ENCODE data around the gene PRKG1.

The PRKG1 gene

DNA sequence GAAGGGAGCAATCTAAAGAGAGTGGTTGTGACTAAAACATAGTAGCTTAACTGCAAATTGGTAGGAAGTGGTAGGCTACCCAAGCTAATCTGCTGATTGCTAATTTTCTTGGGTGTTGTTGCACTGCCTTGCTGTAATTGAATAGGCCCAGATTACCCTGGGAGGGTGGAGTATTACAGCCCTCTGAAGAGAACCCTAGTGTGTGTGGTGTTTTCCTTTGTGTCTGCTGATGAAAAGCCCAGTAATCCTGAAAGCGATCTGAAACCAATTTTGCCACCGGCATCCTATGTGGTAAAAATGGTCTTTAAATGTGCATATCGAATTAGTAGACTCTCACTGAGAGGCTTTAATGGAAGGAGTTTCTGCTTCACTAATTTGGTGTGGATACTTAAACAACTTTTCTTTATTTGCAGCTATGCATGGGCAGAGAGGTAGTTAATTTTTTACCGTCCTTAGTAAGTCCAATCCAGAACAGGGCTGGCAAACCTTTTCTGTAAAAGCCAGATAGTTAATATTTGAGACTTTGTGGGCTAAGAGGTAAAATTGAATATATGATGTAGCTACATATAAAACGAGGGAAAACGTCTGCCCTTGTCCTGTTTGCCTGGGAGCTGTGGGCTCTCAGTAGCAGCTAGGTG, 532.7 kb downstream of the PRKG1 start:
- no peaks in the 10 kb centered on the region for H3K27me3 ChIP-seq (replicated peaks in 2 of 5; ENCODE audit: control insufficient read depth in 4 of 5, insufficient read depth in 5 of 5, low read length in 4 of 5)
- no peaks in the 10 kb centered on the region for H3K36me3 ChIP-seq (ENCODE audit: control insufficient read depth in 4 of 4, insufficient read depth in 4 of 4, low read length in 3 of 4)
- WGBS (ENCODE audit: insufficient coverage) = 100% methylated on average over 6 of the region's 6 CpGs
- no peak for DNase-seq
- POLR2A ChIA-PET = no interaction called here
- no peak overlapping the region for H3K4me3 ChIP-seq (ENCODE audit: control insufficient read depth in 1 of 7, extremely low read depth in 1 of 7, insufficient read depth in 4 of 7, low read depth in 2 of 7, low read length in 6 of 7)
- no peak overlapping the region for H3K27ac ChIP-seq (ENCODE audit: insufficient read depth in 1 of 2, low read depth in 1 of 2, low read length in 2 of 2, poor library complexity in 1 of 2, severe bottlenecking in 2 of 2)
- H3K9me3 ChIP-seq (ENCODE audit: control extremely low read depth in 1 of 5, control insufficient read depth in 4 of 5, insufficient read depth in 2 of 5, low read depth in 1 of 5, low read length in 4 of 5) = peaks cover 0 to 1% (median 0%) of the 10 kb centered on the region in 5 experiments
- no peaks in the 10 kb centered on the region for H3K4me1 ChIP-seq (ENCODE audit: control extremely low read depth in 1 of 4, control insufficient read depth in 4 of 4, insufficient read depth in 4 of 4, low read length in 3 of 4)
- CTCF ChIA-PET = interaction anchor here (0.6 kb wide), 1 partner anchor 846 kb away, joined by 3 read pairs; no protein-coding TSS in a partner anchor

DNA sequence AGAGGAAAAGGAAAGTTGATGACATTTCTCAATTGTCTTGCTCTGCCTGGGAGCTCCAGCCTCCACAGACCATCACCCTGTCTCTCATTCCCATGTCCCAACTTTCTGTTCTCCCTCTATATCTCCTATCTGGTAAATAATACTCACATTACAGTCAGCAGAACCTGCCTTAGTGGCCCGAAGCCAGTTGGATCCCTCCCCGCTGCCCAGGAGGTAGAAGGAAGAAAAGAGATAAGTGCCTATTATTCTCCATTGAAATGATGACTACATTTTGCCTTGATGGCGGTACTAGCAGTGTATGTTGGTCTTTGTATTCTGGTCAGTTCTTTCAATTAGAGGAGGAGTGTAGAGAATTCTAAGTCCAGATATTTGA, 533.2 kb downstream of the PRKG1 start:
- DNase-seq = no peak
- no peaks in the 10 kb centered on the region for H3K4me1 ChIP-seq (ENCODE audit: control extremely low read depth in 1 of 4, control insufficient read depth in 4 of 4, insufficient read depth in 4 of 4, low read length in 3 of 4)
- WGBS (ENCODE audit: insufficient coverage) = no CpG with 5 or more reads among the region's 3 CpGs
- H3K4me3 ChIP-seq (ENCODE audit: control insufficient read depth in 1 of 7, extremely low read depth in 1 of 7, insufficient read depth in 4 of 7, low read depth in 2 of 7, low read length in 6 of 7) = no peak overlapping the region
- POLR2A ChIA-PET = no interaction called here
- H3K9me3 ChIP-seq (ENCODE audit: control extremely low read depth in 1 of 5, control insufficient read depth in 4 of 5, insufficient read depth in 2 of 5, low read depth in 1 of 5, low read length in 4 of 5) = peaks cover 0 to 1% (median 0%) of the 10 kb centered on the region in 5 experiments
- H3K27me3 ChIP-seq (replicated peaks in 2 of 5; ENCODE audit: control insufficient read depth in 4 of 5, insufficient read depth in 5 of 5, low read length in 4 of 5) = no peaks in the 10 kb centered on the region
- no peak overlapping the region for H3K27ac ChIP-seq (ENCODE audit: insufficient read depth in 1 of 2, low read depth in 1 of 2, low read length in 2 of 2, poor library complexity in 1 of 2, severe bottlenecking in 2 of 2)
- H3K36me3 ChIP-seq (ENCODE audit: control insufficient read depth in 4 of 4, insufficient read depth in 4 of 4, low read length in 3 of 4) = no peaks in the 10 kb centered on the region
- CTCF ChIA-PET = interaction anchor here (0.6 kb wide), 1 partner anchor 845 kb away, joined by 3 read pairs; no protein-coding TSS in a partner anchor

DNA sequence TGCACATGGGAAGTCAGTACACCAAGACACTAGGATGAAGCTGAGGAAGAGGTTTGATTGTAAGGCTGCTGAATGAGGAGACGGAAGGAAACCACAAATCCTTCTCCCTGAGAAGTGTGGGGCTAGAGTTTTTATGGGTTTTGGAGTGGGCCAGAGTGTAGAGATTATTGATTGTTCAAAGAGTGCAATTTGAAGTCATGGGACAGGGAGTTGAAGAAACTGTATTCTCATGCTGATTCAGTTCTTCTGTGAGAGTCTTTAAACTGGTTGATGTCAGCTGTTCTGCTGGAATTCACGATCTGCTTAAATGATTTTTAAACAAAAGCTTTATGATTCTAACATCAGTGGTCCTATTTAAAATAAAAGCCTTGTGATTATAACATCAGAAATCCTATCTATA, 533.9 kb downstream of the PRKG1 start:
- Histone ChIP-seq H3K9me3 (ENCODE audit: control extremely low read depth in 1 of 5, control insufficient read depth in 4 of 5, insufficient read depth in 2 of 5, low read depth in 1 of 5, low read length in 4 of 5) (peaks cover 0 to 1% (median 0%) of the 10 kb centered on the region in 5 experiments), H3K4me3 (ENCODE audit: control insufficient read depth in 1 of 7, extremely low read depth in 1 of 7, insufficient read depth in 4 of 7, low read depth in 2 of 7, low read length in 6 of 7) (no peak overlapping the region), H3K27ac (ENCODE audit: insufficient read depth in 1 of 2, low read depth in 1 of 2, low read length in 2 of 2, poor library complexity in 1 of 2, severe bottlenecking in 2 of 2) (no peak overlapping the region), H3K27me3 (replicated peaks in 2 of 5; ENCODE audit: control insufficient read depth in 4 of 5, insufficient read depth in 5 of 5, low read length in 4 of 5) (no peaks in the 10 kb centered on the region), H3K36me3 (ENCODE audit: control insufficient read depth in 4 of 4, insufficient read depth in 4 of 4, low read length in 3 of 4) (no peaks in the 10 kb centered on the region), H3K4me1 (ENCODE audit: control extremely low read depth in 1 of 4, control insufficient read depth in 4 of 4, insufficient read depth in 4 of 4, low read length in 3 of 4) (no peaks in the 10 kb centered on the region)
- ChIA-PET CTCF (no interaction called here), POLR2A (no interaction called here)
- WGBS (ENCODE audit: insufficient coverage) = 100% methylated on average over 1 of the region's 2 CpGs
- DNase-seq = no peak

DNA sequence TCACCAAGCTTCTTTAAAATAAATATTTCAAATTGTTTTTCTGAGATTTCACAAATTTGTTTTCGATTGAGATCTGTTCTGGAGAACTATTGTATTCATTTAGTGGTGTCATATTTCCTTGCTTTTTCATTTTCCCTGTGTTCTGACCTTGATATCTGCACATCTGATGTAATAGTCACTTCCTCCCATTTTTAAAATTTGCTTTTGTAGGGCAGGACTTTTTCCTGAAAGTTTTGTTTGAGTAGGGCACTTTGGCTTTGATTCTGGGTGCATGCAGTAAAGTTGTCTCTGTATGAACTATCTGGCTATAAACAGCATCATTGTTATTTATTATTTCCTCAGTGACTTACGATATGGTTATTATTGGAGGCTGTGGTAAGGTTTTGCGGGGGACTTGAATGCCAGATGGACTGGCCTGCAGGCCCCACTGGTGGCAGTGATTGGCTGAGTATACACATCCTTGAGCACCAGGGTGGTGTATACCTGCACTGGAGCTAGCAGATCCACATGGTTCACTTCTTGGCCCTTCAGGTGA, 541.5 kb downstream of the PRKG1 start:
- POLR2A ChIA-PET = no interaction called here
- Histone ChIP-seq H3K27ac (ENCODE audit: insufficient read depth in 1 of 2, low read depth in 1 of 2, low read length in 2 of 2, poor library complexity in 1 of 2, severe bottlenecking in 2 of 2) (no peak overlapping the region), H3K27me3 (replicated peaks in 2 of 5; ENCODE audit: control insufficient read depth in 4 of 5, insufficient read depth in 5 of 5, low read length in 4 of 5) (no peaks in the 10 kb centered on the region), H3K36me3 (ENCODE audit: control insufficient read depth in 4 of 4, insufficient read depth in 4 of 4, low read length in 3 of 4) (no peaks in the 10 kb centered on the region), H3K4me1 (ENCODE audit: control extremely low read depth in 1 of 4, control insufficient read depth in 4 of 4, insufficient read depth in 4 of 4, low read length in 3 of 4) (no peaks in the 10 kb centered on the region), H3K4me3 (ENCODE audit: control insufficient read depth in 1 of 7, extremely low read depth in 1 of 7, insufficient read depth in 4 of 7, low read depth in 2 of 7, low read length in 6 of 7) (no peak overlapping the region), H3K9me3 (ENCODE audit: control extremely low read depth in 1 of 5, control insufficient read depth in 4 of 5, insufficient read depth in 2 of 5, low read depth in 1 of 5, low read length in 4 of 5) (peaks cover 0 to 8% (median 2%) of the 10 kb centered on the region in 5 experiments)
- CTCF ChIA-PET = no interaction called here
- DNase-seq = no peak
- WGBS (ENCODE audit: insufficient coverage) = 100% methylated on average over 1 of the region's 3 CpGs

DNA sequence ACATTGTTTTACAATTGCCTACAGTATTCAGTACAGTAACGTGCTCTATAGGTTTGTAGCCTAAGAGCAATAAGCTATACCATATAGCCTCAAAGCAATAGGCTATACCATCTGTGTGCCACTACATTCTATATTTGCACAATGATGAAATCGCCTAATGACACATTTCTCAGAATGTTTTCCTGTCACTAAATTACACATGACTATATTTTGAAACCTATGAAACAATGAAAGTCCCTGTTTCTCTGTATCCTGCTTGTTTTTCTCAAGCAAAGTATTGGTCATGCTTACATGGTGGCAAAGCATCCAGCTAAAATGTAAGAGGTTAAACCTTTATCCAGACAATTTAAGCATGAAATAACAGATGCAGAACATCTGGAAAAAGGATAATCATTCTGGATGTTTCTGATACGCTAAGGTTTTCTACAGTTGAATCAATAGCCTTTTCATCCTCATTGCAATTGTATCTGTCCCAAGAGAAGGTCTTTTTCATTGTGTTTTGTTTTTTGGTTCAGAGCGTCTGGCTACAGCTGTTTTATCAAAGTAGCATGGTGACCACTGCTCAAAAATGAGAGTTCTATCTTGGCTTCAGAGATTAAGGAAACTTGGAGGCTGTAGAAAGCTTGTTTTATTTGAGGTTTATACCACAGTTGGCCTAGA, 543.4 kb downstream of the PRKG1 start:
- 100% methylated on average over 3 of the region's 4 CpGs for WGBS (ENCODE audit: insufficient coverage)
- Histone ChIP-seq H3K9me3 (ENCODE audit: control extremely low read depth in 1 of 5, control insufficient read depth in 4 of 5, insufficient read depth in 2 of 5, low read depth in 1 of 5, low read length in 4 of 5) (peaks cover 0 to 8% (median 2%) of the 10 kb centered on the region in 5 experiments), H3K4me3 (ENCODE audit: control insufficient read depth in 1 of 7, extremely low read depth in 1 of 7, insufficient read depth in 4 of 7, low read depth in 2 of 7, low read length in 6 of 7) (no peak overlapping the region), H3K27me3 (replicated peaks in 2 of 5; ENCODE audit: control insufficient read depth in 4 of 5, insufficient read depth in 5 of 5, low read length in 4 of 5) (no peaks in the 10 kb centered on the region), H3K36me3 (ENCODE audit: control insufficient read depth in 4 of 4, insufficient read depth in 4 of 4, low read length in 3 of 4) (no peaks in the 10 kb centered on the region), H3K27ac (ENCODE audit: insufficient read depth in 1 of 2, low read depth in 1 of 2, low read length in 2 of 2, poor library complexity in 1 of 2, severe bottlenecking in 2 of 2) (no peak overlapping the region), H3K4me1 (ENCODE audit: control extremely low read depth in 1 of 4, control insufficient read depth in 4 of 4, insufficient read depth in 4 of 4, low read length in 3 of 4) (no peaks in the 10 kb centered on the region)
- ChIA-PET POLR2A (no interaction called here), CTCF (no interaction called here)
- no peak for DNase-seq

DNA sequence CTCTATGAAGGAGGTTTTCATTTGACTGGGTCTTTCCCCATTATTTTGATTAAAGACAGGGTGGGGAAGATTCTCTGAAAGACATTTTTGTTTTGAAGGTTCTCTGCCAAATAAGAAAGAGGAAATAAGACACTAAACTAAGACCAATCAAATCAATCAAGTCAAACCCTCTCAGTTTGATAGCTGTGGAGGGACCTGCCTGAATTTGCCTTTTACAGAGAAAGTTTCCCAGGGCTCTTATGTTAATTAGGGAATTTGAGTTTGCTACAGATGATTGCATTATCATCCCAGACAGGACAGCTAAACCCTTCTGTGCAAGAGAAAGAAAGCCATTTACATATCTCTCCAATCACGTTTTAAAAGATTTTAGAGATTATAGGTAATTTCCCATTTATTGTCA, 545.1 kb downstream of the PRKG1 start:
- Histone ChIP-seq H3K27ac (ENCODE audit: insufficient read depth in 1 of 2, low read depth in 1 of 2, low read length in 2 of 2, poor library complexity in 1 of 2, severe bottlenecking in 2 of 2) (no peak overlapping the region), H3K27me3 (replicated peaks in 2 of 5; ENCODE audit: control insufficient read depth in 4 of 5, insufficient read depth in 5 of 5, low read length in 4 of 5) (no peaks in the 10 kb centered on the region), H3K4me1 (ENCODE audit: control extremely low read depth in 1 of 4, control insufficient read depth in 4 of 4, insufficient read depth in 4 of 4, low read length in 3 of 4) (no peaks in the 10 kb centered on the region), H3K36me3 (ENCODE audit: control insufficient read depth in 4 of 4, insufficient read depth in 4 of 4, low read length in 3 of 4) (no peaks in the 10 kb centered on the region), H3K9me3 (ENCODE audit: control extremely low read depth in 1 of 5, control insufficient read depth in 4 of 5, insufficient read depth in 2 of 5, low read depth in 1 of 5, low read length in 4 of 5) (peaks cover 0 to 8% (median 0%) of the 10 kb centered on the region in 5 experiments), H3K4me3 (ENCODE audit: control insufficient read depth in 1 of 7, extremely low read depth in 1 of 7, insufficient read depth in 4 of 7, low read depth in 2 of 7, low read length in 6 of 7) (no peak overlapping the region)
- WGBS (ENCODE audit: insufficient coverage) = no CpG with 5 or more reads among the region's 1 CpG
- ChIA-PET POLR2A (no interaction called here), CTCF (no interaction called here)
- no peak for DNase-seq

DNA sequence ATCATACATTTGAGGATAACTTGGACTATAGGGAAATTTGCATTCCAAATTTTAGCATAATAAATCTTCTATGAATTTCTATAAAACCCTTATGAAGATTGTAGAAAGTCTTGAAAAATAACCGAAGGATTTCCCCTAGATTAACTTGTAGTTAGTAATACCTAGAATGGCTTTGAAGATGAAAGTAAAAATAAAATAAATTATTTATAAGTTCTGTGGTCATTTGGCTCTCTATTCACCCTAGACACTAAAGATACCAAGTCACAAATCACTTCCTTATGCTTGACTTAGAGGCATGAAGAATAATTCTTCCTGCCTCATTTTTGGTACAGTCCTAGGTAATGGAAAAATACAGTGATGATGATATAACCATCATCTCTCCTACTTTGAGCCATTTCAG, 545.8 kb downstream of the PRKG1 start:
- WGBS (ENCODE audit: insufficient coverage) = no CpG with 5 or more reads among the region's 1 CpG
- POLR2A ChIA-PET = no interaction called here
- CTCF ChIA-PET = no interaction called here

More for the DNA sequence above, 545.8 kb downstream of the PRKG1 start:
- Histone ChIP-seq H3K27me3 (replicated peaks in 2 of 5; ENCODE audit: control insufficient read depth in 4 of 5, insufficient read depth in 5 of 5, low read length in 4 of 5) (no peaks in the 10 kb centered on the region), H3K4me1 (ENCODE audit: control extremely low read depth in 1 of 4, control insufficient read depth in 4 of 4, insufficient read depth in 4 of 4, low read length in 3 of 4) (no peaks in the 10 kb centered on the region), H3K4me3 (ENCODE audit: control insufficient read depth in 1 of 7, extremely low read depth in 1 of 7, insufficient read depth in 4 of 7, low read depth in 2 of 7, low read length in 6 of 7) (no peak overlapping the region), H3K36me3 (ENCODE audit: control insufficient read depth in 4 of 4, insufficient read depth in 4 of 4, low read length in 3 of 4) (no peaks in the 10 kb centered on the region), H3K27ac (ENCODE audit: insufficient read depth in 1 of 2, low read depth in 1 of 2, low read length in 2 of 2, poor library complexity in 1 of 2, severe bottlenecking in 2 of 2) (no peak overlapping the region), H3K9me3 (ENCODE audit: control extremely low read depth in 1 of 5, control insufficient read depth in 4 of 5, insufficient read depth in 2 of 5, low read depth in 1 of 5, low read length in 4 of 5) (peaks cover 0 to 4% (median 0%) of the 10 kb centered on the region in 5 experiments)
- DNase-seq = no peak

Measured in common myeloid progenitor, CD34-positive (primary cell).